ENCODE measurements around the gene CDYL.

CDYL gene

GRCh38 chr6:4910037-4910760 lies 134.0 kb downstream of the CDYL start:
- DNase-seq: no peak

DNA sequence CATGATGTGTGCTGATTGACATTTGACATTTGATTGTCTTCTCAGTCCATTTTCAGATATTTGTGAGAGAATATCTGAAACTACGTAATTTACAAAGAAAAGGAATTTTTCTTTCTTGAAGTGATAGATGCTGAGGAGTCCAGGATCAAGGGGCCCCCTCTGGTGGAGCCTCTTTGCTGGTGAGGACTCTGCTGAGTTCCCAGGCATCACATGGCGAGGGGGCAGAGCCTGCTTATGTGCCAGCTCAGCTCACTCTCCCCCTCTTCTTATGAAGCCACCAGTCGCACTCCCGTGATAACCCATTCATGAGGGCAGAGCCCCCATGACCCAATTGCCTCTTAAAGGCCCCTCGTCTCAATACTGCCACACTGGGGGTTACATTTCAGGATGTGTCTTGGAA lies 136.4 kb downstream of the CDYL start:
- no peak for DNase-seq

DNA sequence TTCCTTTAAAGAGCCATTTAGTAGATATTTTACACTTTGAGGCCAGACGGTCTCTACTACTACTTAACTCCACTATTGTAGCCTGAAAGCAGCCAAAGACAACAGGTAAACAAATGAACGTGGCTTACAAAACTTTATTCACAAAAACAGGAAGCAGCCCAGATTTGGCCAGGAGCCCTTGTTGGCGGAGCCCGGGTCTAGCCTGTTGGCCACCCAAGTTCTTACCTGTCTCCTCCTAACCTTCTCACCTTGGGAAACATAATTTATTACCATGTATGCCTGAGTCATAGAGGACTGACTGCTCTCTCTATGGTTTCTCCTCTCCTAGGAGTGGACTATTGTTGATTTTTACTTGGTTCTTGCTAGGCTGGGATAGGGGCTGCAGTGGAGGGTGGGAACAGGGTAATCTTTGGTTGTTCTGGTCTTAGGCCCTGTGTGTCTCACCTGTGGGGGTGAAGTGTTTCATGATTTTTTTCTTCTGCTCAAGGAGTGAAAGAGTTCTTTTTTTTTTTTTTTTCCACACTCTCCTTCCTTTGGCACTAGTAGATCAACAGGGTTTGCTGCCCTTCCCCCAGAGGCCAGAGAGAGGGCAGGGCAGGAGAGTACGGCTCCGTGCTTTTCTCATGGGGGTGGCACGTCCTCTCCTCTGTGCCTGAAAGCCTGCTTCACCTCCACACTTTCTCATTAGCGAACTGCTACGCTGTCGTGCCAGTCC lies 137.7 kb downstream of the CDYL start:
- DNase-seq: no peak

GRCh38 chr6:4914420-4915159 lies 138.4 kb downstream of the CDYL start:
- no peak for DNase-seq

- DNase-seq: no peak
These were observed 140.9 kb downstream of the CDYL start for GRCh38 chr6:4916954-4917561.

DNA sequence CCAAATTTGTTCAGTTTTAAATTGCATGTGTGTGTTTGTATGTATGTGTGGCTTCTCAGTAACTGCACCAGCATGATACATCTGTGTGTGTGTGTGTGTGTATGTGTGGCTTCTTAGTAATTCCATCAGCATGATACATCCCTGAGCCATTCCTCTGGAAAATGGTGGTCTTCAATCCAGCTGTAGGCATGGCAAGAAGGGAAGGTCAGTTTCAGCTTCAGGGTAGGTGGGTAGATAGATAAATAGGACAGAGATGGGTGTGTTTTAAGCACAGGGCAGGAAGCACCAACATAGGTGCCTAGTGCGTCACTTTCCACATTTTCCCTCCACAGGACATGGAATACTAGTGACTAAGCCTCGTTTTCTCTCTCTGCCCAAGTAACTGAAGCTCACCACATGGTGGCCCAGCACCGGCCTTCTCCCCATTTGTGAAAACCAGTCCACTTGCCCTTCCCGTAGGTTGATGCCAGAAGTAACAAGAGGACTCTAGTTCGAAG lies 144.8 kb downstream of the CDYL start:
- DNase-seq: peak; percentile 3

- DNase-seq: no peak
These were observed 146.4 kb downstream of the CDYL start for GRCh38 chr6:4922488-4923037.

DNA sequence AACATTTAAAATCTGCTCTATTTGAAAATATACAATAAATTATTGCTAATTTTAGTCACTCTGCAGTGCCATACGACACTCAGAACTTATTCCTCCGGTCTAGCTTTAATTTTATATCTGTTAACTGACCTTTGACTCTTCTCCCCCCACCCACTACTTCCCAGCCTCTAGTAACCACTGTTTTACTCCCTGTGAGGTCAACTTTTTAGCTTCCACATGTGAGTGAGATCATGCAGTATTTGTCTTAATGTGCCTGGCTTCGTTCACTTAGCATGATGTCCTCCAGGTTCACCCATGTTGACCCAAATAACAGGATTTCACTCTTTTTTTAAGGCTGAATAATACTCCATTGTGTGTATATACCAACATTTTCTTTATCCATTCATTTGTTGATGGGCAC lies 146.9 kb downstream of the CDYL start:
- DNase-seq: no peak

DNA sequence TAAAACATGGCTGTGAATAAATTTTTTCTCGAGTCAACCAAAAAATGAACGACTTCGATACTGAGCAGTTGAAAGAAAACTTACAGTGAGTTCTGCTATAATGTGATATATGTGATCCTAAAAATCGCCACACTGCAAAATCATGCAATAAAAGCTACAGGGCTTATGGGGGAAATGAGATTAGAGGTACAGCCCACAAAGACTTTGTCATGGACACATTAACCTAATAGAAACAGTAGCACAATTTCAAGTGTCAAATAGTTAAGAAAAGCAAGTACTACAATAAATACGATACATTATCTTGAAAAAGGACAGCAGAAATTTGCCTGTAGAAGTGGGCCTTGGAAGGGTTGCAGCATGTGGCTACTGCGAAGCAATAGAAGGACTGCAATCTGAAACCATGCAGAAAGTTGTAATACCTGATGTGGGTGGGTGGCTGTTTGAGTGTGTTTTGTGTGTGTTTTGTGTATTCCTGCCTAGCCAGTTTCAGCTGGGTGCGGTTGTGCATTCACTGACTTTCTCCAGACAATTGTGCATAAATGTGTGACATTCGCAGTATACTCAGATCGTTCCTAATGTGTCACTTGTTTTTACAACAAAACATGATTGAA lies 148.6 kb downstream of the CDYL start:
- DNase-seq: no peak

DNA sequence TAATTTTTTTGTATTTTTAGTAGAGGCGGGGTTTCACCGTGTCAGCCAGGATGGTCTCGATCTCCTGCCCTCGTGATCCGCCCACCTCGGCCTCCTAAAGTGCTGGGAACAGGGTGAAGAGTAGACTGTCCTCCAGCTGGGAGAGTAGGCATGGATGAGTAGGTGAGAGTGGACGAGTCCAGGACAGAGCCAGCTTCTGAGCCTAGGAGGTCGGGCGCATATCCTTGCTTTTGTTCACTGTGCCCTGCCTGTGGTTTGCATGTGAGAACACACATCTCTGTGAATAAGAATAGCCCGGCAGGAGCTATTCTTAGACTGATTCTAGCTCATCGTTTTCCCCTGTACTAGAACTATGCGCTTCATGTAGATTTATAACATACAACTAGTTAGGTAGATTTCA lies 149.4 kb downstream of the CDYL start:
- no peak for DNase-seq

- DNase-seq: peak; percentile 33
These were observed 152.2 kb downstream of the CDYL start for GRCh38 chr6:4928426-4928825.

DNA sequence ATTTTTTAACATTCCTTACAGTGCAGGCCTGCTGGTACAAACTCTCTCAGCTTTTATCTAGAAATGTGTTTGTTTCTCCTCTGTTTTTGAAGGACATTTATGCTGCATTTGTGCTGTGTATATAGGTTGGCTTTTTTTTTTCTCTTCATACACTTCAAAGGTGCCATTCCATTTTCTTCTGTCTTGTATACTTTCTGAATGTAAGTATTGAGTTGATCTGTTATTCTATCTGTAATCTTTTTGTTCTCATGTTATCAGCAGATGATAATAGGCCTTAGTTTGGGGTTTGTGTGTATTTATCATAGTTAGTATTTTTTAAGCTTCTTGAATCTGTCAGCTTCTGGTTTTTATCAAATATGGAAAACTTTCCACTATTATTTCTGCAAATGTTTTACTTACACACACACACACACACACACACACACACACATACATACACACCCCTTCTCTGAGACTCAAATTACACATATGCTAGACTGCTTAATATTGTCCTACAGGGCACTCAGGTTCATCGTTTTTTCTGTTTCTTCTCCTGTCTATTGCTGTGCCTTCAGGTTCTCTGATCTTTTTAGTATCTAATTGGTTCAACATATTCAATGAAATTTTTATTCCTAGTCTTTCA lies 153.0 kb downstream of the CDYL start:
- no peak for DNase-seq

- no peak for DNase-seq
These were observed 154.0 kb downstream of the CDYL start for GRCh38 chr6:4930025-4930691.

DNA sequence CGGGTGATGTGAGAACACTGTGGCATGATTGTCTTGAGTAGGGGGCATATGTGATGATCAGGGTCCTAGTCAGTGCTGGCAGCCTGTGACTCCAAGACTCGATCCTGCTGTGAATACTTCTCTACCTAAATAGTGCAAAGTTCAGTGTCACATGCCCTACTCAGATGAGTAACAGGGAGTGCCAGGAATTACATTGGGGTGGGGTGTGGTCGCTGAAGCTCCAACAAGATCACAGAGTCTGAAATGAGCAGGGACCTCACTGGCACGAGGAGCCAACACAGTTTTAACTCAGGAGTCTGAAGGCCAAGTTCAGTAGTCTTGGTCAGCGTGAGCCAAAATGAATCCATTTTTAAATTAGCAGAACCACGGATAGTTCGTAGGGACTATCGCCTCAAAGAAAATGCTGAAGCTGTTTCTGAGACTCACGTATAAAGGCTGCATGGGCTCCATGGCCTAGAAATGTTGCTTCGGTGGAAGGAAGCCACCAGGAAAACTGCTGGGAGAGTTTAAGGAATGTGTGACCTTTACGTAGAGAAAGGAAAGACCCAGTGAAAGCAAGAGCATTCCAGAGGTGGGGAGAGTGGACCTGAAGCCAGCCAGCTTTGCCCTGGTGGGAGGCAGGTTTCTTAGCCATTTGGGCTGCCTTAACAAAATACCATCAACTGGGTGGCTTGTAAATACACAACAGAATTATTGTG lies 155.5 kb downstream of the CDYL start:
- no peak for DNase-seq

- no peak for DNase-seq
These were observed 156.2 kb downstream of the CDYL start for GRCh38 chr6:4932228-4932903.

DNA sequence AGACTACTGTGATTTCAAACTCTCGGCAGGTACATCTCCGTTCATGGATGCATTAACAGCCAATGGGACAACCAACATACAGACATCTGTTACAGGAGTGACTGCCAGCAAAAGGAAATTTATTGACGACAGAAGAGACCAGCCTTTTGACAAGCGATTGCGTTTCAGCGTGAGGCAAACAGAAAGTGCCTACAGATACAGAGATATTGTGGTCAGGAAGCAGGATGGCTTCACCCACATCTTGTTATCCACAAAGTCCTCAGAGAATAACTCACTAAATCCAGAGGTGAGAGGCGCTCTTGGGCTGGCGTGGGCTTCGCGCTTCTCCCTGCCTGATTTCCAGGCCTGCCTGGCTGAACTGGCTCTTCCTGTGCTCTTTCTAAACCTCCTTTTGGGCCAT lies 159.3 kb downstream of the CDYL start:
- no peak for DNase-seq

DNA sequence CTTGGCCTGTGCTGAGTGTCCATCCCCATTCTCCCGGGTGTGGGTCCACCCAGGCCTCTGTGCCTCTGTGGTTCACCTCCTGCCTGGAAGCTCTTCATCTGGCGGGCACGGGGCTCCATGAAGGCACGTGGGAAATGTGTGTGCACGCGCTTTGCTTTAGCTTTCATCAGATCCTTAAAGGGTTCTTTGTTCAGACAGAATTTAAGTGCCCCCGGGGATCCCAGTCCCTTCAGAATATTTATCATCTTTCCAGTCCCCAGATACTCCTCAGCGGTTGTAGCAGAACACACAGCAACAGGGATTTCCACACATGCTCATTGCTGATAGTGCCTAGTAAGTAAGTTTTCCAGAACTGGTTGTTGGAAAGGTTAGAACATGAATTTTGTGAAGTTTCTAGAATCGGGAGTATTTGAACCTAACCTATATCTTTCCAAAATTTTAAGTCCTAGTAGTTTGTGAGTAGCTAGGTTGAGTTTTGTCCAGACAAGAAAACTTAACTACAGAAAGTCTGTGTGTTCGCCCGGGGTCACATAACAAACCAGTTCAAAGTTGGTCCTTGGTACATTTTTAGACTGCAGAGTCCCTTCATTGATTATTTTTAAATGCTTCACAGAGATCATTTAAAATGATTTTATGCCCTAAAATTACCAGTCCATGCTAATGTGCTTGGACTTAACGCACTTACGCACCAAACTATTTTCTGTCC lies 159.9 kb downstream of the CDYL start:
- DNase-seq: no peak

GRCh38 chr6:4936681-4937041 lies 160.5 kb downstream of the CDYL start:
- DNase-seq: peak; percentile 36

- no peak for DNase-seq
These were observed 161.2 kb downstream of the CDYL start for GRCh38 chr6:4937414-4937813.

DNA sequence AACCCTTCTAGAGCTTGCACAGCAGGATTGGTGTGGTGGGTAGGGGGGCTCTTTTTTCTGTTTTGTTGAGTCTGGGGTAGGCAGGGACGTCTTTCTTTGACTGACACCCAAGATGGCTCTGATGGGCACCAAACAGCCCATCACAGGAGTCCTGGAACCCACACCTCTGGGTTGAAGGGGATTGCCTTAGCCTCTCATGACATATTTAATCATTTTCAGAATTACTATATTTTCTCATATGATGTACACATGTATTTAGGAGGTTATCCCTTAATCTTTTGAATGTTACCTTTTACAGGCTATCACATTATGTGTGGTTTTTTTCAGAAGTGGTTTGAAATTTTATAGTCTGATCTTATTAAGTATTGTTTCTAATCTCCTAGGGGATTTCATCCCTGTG lies 163.0 kb downstream of the CDYL start:
- DNase-seq: no peak

Data from NCI-H226 (cell line).